Measurements from ENCODE around the gene DIP2B.
A peak's percentile ranks its signal among the peaks of the same experiment; 100 is the strongest.

The DIP2B gene, protein sequence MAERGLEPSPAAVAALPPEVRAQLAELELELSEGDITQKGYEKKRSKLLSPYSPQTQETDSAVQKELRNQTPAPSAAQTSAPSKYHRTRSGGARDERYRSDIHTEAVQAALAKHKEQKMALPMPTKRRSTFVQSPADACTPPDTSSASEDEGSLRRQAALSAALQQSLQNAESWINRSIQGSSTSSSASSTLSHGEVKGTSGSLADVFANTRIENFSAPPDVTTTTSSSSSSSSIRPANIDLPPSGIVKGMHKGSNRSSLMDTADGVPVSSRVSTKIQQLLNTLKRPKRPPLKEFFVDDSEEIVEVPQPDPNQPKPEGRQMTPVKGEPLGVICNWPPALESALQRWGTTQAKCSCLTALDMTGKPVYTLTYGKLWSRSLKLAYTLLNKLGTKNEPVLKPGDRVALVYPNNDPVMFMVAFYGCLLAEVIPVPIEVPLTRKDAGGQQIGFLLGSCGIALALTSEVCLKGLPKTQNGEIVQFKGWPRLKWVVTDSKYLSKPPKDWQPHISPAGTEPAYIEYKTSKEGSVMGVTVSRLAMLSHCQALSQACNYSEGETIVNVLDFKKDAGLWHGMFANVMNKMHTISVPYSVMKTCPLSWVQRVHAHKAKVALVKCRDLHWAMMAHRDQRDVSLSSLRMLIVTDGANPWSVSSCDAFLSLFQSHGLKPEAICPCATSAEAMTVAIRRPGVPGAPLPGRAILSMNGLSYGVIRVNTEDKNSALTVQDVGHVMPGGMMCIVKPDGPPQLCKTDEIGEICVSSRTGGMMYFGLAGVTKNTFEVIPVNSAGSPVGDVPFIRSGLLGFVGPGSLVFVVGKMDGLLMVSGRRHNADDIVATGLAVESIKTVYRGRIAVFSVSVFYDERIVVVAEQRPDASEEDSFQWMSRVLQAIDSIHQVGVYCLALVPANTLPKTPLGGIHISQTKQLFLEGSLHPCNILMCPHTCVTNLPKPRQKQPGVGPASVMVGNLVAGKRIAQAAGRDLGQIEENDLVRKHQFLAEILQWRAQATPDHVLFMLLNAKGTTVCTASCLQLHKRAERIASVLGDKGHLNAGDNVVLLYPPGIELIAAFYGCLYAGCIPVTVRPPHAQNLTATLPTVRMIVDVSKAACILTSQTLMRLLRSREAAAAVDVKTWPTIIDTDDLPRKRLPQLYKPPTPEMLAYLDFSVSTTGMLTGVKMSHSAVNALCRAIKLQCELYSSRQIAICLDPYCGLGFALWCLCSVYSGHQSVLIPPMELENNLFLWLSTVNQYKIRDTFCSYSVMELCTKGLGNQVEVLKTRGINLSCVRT (N-terminal part only)

DNA sequence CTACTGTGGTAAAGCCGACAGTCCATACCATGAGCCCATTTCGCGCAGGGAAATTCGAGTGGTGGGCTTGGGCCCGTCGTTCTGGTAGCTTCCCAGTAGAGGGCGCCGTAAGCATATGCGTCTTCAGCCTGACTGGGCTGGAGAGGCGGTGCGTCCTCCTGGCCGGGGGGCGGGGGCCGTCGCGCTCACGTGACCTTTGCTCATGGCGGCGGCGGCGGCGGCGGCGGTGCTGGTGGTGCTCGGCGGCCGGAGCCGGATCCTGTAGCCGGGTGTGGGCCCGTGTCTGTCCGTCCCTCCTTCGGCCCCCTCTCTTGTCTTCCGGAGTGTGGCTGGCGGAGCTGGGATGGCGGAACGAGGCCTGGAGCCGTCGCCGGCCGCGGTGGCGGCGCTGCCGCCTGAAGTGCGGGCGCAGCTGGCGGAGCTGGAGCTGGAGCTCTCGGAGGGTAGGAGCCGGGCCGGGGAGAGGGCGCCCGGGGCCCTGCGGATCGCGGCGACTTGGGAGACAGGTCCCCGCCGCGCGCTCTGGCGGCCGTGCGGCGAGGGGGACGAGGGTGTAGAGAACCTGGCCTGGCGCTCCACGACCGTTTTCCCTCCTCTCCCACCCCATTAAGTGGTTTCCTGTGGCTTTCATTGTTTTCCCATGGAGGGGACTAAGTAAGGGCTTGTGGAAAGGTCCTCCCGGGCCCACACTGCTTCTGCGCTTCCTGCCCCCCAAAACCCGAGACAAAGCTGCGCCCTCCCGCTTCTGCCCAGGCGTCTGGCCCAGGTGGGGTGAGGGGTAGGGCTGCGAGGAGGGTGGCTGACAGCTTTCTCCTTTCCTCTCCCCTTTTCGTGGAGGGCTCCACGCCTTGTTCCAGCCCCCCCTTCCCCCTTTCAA is at the start of gene DIP2B:
Gene DIP2B (plus strand): TSS at position 188 of the 877 bp plus-strand sequence. CDS start 156 bp downstream, at position 344.
- no peaks in the 10 kb centered on the region for H3K36me3 ChIP-seq (ENCODE audit: insufficient read depth)
- peak within 1 kb of the TSS; percentile 86 for H3K9ac ChIP-seq
- H2AFZ ChIP-seq (ENCODE audit: low read depth), result peak within 1 kb of the TSS; percentile 66
- peaks cover 18% of the 10 kb centered on the region for H3K4me1 ChIP-seq (ENCODE audit: low read depth, poor library complexity, severe bottlenecking)
- TF ChIP-seq, protein P1, sequence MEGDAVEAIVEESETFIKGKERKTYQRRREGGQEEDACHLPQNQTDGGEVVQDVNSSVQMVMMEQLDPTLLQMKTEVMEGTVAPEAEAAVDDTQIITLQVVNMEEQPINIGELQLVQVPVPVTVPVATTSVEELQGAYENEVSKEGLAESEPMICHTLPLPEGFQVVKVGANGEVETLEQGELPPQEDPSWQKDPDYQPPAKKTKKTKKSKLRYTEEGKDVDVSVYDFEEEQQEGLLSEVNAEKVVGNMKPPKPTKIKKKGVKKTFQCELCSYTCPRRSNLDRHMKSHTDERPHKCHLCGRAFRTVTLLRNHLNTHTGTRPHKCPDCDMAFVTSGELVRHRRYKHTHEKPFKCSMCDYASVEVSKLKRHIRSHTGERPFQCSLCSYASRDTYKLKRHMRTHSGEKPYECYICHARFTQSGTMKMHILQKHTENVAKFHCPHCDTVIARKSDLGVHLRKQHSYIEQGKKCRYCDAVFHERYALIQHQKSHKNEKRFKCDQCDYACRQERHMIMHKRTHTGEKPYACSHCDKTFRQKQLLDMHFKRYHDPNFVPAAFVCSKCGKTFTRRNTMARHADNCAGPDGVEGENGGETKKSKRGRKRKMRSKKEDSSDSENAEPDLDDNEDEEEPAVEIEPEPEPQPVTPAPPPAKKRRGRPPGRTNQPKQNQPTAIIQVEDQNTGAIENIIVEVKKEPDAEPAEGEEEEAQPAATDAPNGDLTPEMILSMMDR (conservative IDR thresholded peaks at IDR 0.05; ENCODE audit: low read depth, low read length), result peak; percentile 79
- no peak within 1 kb of the TSS for H3K4me3 ChIP-seq (IDR thresholded peaks at IDR 0.05; ENCODE audit: insufficient read depth, low read depth, low read length)
- no peaks in the 10 kb centered on the region for H3K27me3 ChIP-seq (ENCODE audit: insufficient read depth, low read depth)
- peak within 1 kb of the TSS; percentile 99 for H3K4me2 ChIP-seq
- H4K20me1 ChIP-seq (ENCODE audit: insufficient read depth), result no peaks in the 10 kb centered on the region
- H3K27ac ChIP-seq, result peak within 1 kb of the TSS; percentile 65
- H3K79me2 ChIP-seq (ENCODE audit: insufficient read depth, low read depth), result peaks cover 38% of the 10 kb centered on the region; the same call in 1 of the 2 replicates

DNA sequence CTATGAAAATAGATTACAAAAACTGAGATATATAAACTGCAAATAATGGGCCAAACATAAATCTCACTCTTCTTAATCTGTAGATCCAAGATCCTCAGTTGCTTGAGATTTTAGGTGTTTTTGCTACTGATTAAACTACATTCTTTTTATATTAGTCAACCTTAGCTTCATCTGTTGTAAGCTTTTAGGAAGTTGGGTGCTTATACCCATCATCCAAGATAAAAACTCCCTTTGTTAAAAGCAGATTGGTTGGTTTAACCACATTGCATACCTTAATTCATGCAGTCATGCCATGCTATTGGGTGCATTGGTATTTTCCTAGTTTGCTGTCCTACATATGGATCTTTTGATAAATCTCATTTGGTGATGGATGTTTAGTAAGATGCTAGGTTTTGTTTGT is 46.2 kb upstream of the DIP2B start:
- no peaks in the 10 kb centered on the region for H3K36me3 ChIP-seq (ENCODE audit: insufficient read depth)
- TF ChIP-seq, protein P1 (conservative IDR thresholded peaks at IDR 0.05; ENCODE audit: low read depth, low read length), result no peak
- no peak overlapping the region for H3K4me3 ChIP-seq (IDR thresholded peaks at IDR 0.05; ENCODE audit: insufficient read depth, low read depth, low read length)
- H3K4me1 ChIP-seq (ENCODE audit: low read depth, poor library complexity, severe bottlenecking), result no peaks in the 10 kb centered on the region
- no peak overlapping the region for H3K9ac ChIP-seq
- H3K79me2 ChIP-seq (ENCODE audit: insufficient read depth, low read depth), result no peaks in the 10 kb centered on the region
- no peak overlapping the region for H3K27ac ChIP-seq
- no peak overlapping the region for H2AFZ ChIP-seq (ENCODE audit: low read depth)
- no peak overlapping the region for H3K4me2 ChIP-seq
- H4K20me1 ChIP-seq (ENCODE audit: insufficient read depth), result no peaks in the 10 kb centered on the region
- no peaks in the 10 kb centered on the region for H3K27me3 ChIP-seq (ENCODE audit: insufficient read depth, low read depth)

DNA sequence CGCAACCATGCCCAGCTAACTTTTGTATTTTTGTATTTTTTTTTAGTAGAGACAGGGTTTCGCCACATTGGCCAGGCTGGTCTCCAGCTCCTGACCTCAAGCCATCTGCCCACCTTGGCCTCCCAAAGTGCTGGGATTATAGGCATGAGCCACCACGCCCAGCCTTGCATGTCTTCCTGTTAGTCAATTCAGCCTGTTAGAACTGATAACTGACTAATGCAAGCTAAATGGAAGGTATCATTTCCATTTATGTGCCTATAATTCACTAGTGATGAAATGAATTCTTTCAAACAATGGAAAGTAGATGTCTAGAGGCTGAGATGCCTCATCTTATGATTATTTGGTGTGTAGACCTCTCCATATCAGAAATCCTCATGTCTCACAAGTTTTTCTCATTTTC is 37.3 kb upstream of the DIP2B start:
- Histone ChIP-seq H3K4me3 (IDR thresholded peaks at IDR 0.05; ENCODE audit: insufficient read depth, low read depth, low read length) (no peak overlapping the region), H3K79me2 (ENCODE audit: insufficient read depth, low read depth) (no peaks in the 10 kb centered on the region), H2AFZ (ENCODE audit: low read depth) (no peak overlapping the region), H3K4me1 (ENCODE audit: low read depth, poor library complexity, severe bottlenecking) (no peaks in the 10 kb centered on the region), H3K9ac (no peak overlapping the region), H3K4me2 (no peak overlapping the region), H3K27me3 (ENCODE audit: insufficient read depth, low read depth) (no peaks in the 10 kb centered on the region), H3K27ac (no peak overlapping the region), H3K36me3 (ENCODE audit: insufficient read depth) (no peaks in the 10 kb centered on the region; the same call in 1 of the 2 replicates), H4K20me1 (ENCODE audit: insufficient read depth) (no peaks in the 10 kb centered on the region)
- TF ChIP-seq, protein P1 (conservative IDR thresholded peaks at IDR 0.05; ENCODE audit: low read depth, low read length), result no peak

All from KMS-11 (cell line).